Measurements from ENCODE around the gene LGR4.

The LGR4 gene

DNA sequence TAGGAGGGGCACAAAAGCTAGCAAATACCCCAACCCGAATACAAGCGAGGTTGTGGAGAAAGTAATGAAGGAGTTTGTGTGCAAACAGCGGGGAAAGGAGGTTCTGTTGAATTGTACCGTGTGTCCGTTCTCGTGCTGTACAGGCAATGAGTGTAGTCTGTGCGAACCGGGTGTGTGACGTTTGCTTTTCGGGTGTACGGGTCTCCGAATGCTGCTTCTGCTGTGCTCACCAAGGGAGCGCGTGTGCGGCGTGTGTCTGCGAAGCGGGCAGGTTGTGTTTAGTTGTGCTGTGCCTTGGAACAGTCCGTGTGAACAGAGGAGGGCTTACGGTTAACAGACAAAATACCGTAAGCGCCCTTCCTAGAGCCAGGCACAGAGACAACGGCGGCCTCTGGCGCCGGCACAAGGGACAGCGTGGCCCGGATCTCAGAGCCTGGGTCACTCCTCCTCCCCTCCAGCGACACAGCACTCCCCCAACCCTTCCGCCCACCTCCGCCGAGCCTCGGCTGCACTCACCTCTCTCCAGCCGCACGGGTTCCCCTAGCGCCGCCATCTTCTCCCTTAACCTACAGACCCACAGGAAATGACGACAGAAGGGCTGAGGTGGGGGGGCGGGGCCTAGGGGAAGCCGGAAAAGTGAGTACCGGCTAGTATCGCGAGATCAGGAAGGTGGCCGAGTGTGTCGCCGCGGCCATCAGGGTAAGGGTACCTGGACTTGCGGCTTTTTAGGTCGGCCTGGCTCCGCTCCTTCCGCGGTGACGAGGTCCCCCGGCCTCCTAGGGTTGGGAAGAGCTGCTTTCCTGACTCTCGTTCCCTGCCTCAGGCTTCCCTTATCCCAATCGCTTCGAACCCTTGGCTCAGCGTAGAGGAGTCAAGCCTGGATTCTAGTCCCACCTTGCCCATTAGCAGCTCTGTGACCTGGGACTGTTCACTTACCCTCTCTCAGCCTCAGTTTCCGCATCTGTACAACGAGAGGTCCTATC is 33.9 kb upstream of the LGR4 start, which contains the start of gene LIN7C (continued):
- TF ChIP-seq, protein P1, sequence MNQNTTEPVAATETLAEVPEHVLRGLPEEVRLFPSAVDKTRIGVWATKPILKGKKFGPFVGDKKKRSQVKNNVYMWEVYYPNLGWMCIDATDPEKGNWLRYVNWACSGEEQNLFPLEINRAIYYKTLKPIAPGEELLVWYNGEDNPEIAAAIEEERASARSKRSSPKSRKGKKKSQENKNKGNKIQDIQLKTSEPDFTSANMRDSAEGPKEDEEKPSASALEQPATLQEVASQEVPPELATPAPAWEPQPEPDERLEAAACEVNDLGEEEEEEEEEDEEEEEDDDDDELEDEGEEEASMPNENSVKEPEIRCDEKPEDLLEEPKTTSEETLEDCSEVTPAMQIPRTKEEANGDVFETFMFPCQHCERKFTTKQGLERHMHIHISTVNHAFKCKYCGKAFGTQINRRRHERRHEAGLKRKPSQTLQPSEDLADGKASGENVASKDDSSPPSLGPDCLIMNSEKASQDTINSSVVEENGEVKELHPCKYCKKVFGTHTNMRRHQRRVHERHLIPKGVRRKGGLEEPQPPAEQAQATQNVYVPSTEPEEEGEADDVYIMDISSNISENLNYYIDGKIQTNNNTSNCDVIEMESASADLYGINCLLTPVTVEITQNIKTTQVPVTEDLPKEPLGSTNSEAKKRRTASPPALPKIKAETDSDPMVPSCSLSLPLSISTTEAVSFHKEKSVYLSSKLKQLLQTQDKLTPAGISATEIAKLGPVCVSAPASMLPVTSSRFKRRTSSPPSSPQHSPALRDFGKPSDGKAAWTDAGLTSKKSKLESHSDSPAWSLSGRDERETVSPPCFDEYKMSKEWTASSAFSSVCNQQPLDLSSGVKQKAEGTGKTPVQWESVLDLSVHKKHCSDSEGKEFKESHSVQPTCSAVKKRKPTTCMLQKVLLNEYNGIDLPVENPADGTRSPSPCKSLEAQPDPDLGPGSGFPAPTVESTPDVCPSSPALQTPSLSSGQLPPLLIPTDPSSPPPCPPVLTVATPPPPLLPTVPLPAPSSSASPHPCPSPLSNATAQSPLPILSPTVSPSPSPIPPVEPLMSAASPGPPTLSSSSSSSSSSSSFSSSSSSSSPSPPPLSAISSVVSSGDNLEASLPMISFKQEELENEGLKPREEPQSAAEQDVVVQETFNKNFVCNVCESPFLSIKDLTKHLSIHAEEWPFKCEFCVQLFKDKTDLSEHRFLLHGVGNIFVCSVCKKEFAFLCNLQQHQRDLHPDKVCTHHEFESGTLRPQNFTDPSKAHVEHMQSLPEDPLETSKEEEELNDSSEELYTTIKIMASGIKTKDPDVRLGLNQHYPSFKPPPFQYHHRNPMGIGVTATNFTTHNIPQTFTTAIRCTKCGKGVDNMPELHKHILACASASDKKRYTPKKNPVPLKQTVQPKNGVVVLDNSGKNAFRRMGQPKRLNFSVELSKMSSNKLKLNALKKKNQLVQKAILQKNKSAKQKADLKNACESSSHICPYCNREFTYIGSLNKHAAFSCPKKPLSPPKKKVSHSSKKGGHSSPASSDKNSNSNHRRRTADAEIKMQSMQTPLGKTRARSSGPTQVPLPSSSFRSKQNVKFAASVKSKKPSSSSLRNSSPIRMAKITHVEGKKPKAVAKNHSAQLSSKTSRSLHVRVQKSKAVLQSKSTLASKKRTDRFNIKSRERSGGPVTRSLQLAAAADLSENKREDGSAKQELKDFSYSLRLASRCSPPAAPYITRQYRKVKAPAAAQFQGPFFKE (tag by site-specific recombination; IDR thresholded peaks at IDR 0.05; ENCODE audit: borderline replicate concordance) = no peak
- TF ChIP-seq, protein P2, sequence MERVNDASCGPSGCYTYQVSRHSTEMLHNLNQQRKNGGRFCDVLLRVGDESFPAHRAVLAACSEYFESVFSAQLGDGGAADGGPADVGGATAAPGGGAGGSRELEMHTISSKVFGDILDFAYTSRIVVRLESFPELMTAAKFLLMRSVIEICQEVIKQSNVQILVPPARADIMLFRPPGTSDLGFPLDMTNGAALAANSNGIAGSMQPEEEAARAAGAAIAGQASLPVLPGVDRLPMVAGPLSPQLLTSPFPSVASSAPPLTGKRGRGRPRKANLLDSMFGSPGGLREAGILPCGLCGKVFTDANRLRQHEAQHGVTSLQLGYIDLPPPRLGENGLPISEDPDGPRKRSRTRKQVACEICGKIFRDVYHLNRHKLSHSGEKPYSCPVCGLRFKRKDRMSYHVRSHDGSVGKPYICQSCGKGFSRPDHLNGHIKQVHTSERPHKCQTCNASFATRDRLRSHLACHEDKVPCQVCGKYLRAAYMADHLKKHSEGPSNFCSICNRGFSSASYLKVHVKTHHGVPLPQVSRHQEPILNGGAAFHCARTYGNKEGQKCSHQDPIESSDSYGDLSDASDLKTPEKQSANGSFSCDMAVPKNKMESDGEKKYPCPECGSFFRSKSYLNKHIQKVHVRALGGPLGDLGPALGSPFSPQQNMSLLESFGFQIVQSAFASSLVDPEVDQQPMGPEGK (tag by site-specific recombination; IDR thresholded peaks at IDR 0.05) = no peak
- TF ChIP-seq ZBTB48 (tag by site-specific recombination; IDR thresholded peaks at IDR 0.05) (peak; percentile 89), ZNF157 (tag by site-specific recombination; IDR thresholded peaks at IDR 0.05) (no peak), KLF10 (tag by site-specific recombination; IDR thresholded peaks at IDR 0.05) (no peak), BCL11B (tag by site-specific recombination; IDR thresholded peaks at IDR 0.05; ENCODE audit: low read depth) (no peak), ZNF239 (tag by site-specific recombination; IDR thresholded peaks at IDR 0.05) (no peak), ZNF214 (tag by site-specific recombination; IDR thresholded peaks at IDR 0.05; ENCODE audit: borderline replicate concordance) (no peak), RBAK (tag by site-specific recombination; IDR thresholded peaks at IDR 0.05) (no peak), ZBTB8A (tag by site-specific recombination; IDR thresholded peaks at IDR 0.05) (peak; percentile 28), OVOL3 (tag by site-specific recombination; IDR thresholded peaks at IDR 0.05) (no peak), ZNF654 (tag by site-specific recombination; IDR thresholded peaks at IDR 0.05; ENCODE audit: low read depth) (no peak), ZNF561 (tag by site-specific recombination; IDR thresholded peaks at IDR 0.05; ENCODE audit: borderline replicate concordance) (no peak), PRDM1 (tag by site-specific recombination; IDR thresholded peaks at IDR 0.05) (no peak), GLIS1 (tag by site-specific recombination; IDR thresholded peaks at IDR 0.05) (no peak), ZIC2 (tag by site-specific recombination; IDR thresholded peaks at IDR 0.05) (no peak), ZNF138 (tag by site-specific recombination; IDR thresholded peaks at IDR 0.05; ENCODE audit: borderline replicate concordance) (no peak), IKZF3 (tag by site-specific recombination; IDR thresholded peaks at IDR 0.05) (no peak), REPIN1 (tag by site-specific recombination; IDR thresholded peaks at IDR 0.05; ENCODE audit: low read depth) (no peak), ZNF175 (tag by site-specific recombination; IDR thresholded peaks at IDR 0.05) (no peak)
- TF ChIP-seq, protein P3, sequence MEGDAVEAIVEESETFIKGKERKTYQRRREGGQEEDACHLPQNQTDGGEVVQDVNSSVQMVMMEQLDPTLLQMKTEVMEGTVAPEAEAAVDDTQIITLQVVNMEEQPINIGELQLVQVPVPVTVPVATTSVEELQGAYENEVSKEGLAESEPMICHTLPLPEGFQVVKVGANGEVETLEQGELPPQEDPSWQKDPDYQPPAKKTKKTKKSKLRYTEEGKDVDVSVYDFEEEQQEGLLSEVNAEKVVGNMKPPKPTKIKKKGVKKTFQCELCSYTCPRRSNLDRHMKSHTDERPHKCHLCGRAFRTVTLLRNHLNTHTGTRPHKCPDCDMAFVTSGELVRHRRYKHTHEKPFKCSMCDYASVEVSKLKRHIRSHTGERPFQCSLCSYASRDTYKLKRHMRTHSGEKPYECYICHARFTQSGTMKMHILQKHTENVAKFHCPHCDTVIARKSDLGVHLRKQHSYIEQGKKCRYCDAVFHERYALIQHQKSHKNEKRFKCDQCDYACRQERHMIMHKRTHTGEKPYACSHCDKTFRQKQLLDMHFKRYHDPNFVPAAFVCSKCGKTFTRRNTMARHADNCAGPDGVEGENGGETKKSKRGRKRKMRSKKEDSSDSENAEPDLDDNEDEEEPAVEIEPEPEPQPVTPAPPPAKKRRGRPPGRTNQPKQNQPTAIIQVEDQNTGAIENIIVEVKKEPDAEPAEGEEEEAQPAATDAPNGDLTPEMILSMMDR (tag by site-specific recombination; IDR thresholded peaks at IDR 0.05) = peak; percentile 83
- TF ChIP-seq, protein P4, sequence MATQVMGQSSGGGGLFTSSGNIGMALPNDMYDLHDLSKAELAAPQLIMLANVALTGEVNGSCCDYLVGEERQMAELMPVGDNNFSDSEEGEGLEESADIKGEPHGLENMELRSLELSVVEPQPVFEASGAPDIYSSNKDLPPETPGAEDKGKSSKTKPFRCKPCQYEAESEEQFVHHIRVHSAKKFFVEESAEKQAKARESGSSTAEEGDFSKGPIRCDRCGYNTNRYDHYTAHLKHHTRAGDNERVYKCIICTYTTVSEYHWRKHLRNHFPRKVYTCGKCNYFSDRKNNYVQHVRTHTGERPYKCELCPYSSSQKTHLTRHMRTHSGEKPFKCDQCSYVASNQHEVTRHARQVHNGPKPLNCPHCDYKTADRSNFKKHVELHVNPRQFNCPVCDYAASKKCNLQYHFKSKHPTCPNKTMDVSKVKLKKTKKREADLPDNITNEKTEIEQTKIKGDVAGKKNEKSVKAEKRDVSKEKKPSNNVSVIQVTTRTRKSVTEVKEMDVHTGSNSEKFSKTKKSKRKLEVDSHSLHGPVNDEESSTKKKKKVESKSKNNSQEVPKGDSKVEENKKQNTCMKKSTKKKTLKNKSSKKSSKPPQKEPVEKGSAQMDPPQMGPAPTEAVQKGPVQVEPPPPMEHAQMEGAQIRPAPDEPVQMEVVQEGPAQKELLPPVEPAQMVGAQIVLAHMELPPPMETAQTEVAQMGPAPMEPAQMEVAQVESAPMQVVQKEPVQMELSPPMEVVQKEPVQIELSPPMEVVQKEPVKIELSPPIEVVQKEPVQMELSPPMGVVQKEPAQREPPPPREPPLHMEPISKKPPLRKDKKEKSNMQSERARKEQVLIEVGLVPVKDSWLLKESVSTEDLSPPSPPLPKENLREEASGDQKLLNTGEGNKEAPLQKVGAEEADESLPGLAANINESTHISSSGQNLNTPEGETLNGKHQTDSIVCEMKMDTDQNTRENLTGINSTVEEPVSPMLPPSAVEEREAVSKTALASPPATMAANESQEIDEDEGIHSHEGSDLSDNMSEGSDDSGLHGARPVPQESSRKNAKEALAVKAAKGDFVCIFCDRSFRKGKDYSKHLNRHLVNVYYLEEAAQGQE (tag by site-specific recombination; IDR thresholded peaks at IDR 0.05) = no peak
- TF ChIP-seq, protein P5, sequence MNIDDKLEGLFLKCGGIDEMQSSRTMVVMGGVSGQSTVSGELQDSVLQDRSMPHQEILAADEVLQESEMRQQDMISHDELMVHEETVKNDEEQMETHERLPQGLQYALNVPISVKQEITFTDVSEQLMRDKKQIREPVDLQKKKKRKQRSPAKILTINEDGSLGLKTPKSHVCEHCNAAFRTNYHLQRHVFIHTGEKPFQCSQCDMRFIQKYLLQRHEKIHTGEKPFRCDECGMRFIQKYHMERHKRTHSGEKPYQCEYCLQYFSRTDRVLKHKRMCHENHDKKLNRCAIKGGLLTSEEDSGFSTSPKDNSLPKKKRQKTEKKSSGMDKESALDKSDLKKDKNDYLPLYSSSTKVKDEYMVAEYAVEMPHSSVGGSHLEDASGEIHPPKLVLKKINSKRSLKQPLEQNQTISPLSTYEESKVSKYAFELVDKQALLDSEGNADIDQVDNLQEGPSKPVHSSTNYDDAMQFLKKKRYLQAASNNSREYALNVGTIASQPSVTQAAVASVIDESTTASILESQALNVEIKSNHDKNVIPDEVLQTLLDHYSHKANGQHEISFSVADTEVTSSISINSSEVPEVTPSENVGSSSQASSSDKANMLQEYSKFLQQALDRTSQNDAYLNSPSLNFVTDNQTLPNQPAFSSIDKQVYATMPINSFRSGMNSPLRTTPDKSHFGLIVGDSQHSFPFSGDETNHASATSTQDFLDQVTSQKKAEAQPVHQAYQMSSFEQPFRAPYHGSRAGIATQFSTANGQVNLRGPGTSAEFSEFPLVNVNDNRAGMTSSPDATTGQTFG (tag by site-specific recombination; IDR thresholded peaks at IDR 0.05; ENCODE audit: borderline replicate concordance) = no peak
